K562 (cell line): ENCODE measurements around the gene ATXN2L. TPM values are rescaled to one million over a fixed set of nuclear protein-coding genes. Genes with fewer than 3 reads are reported as not detected.

ENCODE experiments used
- EP300 ChIP-seq: IDR thresholded peaks from 2 replicates; pipeline ENCODE4 v1.6.1; 2012; ENCODE audit warnings: low read length, improper control_type of control experiment
- FOXM1 ChIP-seq, 2 experiments: fragments of 450-650 bp in 1 of 2; sonication (generic) in 1 of 2; formaldehyde crosslinking in 1 of 2; IDR thresholded peaks; 2 replicates each; pipeline versions ENCODE4 v1.6.1 to v1.9.0; 2017 to 2022; ENCODE audit warnings: low read depth in 2 of 2, mild to moderate bottlenecking in 2 of 2, missing genetic modification reagents in 1 of 2, moderate library complexity in 1 of 2
- GTF2B ChIP-seq: IDR thresholded peaks from 2 replicates; pipeline ENCODE4 v1.6.1; 2011; ENCODE audit not compliant: insufficient read length; ENCODE audit errors: extremely low read depth
- NR4A1 ChIP-seq, 2 experiments: fragments of 250-450 bp in 1 of 2; fragments of 450-650 bp in 1 of 2; sonication (Bioruptor Pico) in 1 of 2; IDR thresholded peaks; 2 replicates each; pipeline versions ENCODE4 v1.4.0 to v1.6.1; 2016 to 2020; ENCODE audit warnings: mild to moderate bottlenecking in 2 of 2, missing compliant biosample characterization in 1 of 2, missing genetic modification characterization in 1 of 2, moderate library complexity in 1 of 2
- PCBP1 ChIP-seq: fragments of 200-400 bp; formaldehyde crosslinking; IDR thresholded peaks from 2 replicates; pipeline ENCODE4 v1.6.1; 2018; ENCODE audit warnings: mild to moderate bottlenecking, low read depth, low read length; ENCODE audit not compliant: poor library complexity, severe bottlenecking
- PRMT5 ChIP-seq: sonication (generic); formaldehyde crosslinking; IDR thresholded peaks from 2 replicates; pipeline ENCODE4 v1.5.0; 2020; ENCODE audit warnings: missing genetic modification reagents
- SIRT6 ChIP-seq: IDR thresholded peaks from one replicate; pipeline ENCODE4 v1.6.1; 2012; ENCODE audit warnings: low read depth, mild to moderate bottlenecking, control low read depth, inconsistent platforms, low read length, moderate library complexity
- SMAD1 ChIP-seq: fragments of 150-350 bp; IDR thresholded peaks from 2 replicates; pipeline ENCODE4 v1.6.1; 2014; ENCODE audit warnings: low read length, low read depth; ENCODE audit not compliant: partially characterized antibody
- ZFP30 ChIP-seq: fragments of 250-450 bp; sonication (Bioruptor Pico); IDR thresholded peaks from 2 replicates; pipeline ENCODE4 v1.8.0; 2022; ENCODE audit warnings: moderate library complexity, mild to moderate bottlenecking, inconsistent platforms, borderline replicate concordance
- ZNF584 ChIP-seq: fragments of 200-800 bp; sonication (Bioruptor generic); IDR thresholded peaks from 2 replicates; pipeline ENCODE4 v1.6.1; 2016; ENCODE audit warnings: low read depth, mild to moderate bottlenecking, missing genetic modification characterization, missing compliant biosample characterization
- ZNF655 ChIP-seq: fragments of 250-450 bp; sonication (Bioruptor Pico); IDR thresholded peaks from 2 replicates; pipeline ENCODE4 v1.5.0; 2021
- polyA plus RNA-seq, 8 experiments: library from polyadenylated mRNA; depleted of rRNA in 4 of 8; stranded (reverse) in 5 of 8; unstranded in 3 of 8; fragments of >200 nt; fragmentation: Nextera tagmentation in 2 of 8; fragmentation: Illumina TruSeq in 1 of 8; extraction: Ambion mirVana in 2 of 8; extraction: Trizol in 1 of 8; gene quantifications; 2 replicates each; pipeline versions ENCODE4 v1.2.1 to v1.2.3, GENCODE V29; 2011 to 2014; ENCODE audit warnings: inconsistent platforms in 1 of 8, missing spikeins in 1 of 8
- total RNA-seq, 7 experiments: library from RNA; depleted of rRNA in 6 of 7; stranded (reverse); fragments of >200 nt in 6 of 7; fragmentation: Illumina TruSeq in 2 of 7; extraction: Trizol in 2 of 7; gene quantifications; 2 replicates each; pipeline versions ENCODE4 v1.2.1 to v1.2.3, GENCODE V29; 2011 to 2021; ENCODE audit warnings: low replicate concordance in 1 of 7
- TF ChIP-seq, protein P1 (sequence below): fragments of 250-450 bp; sonication (Bioruptor Pico); IDR thresholded peaks from 2 replicates; pipeline ENCODE4 v1.5.0; 2022; ENCODE audit warnings: mild to moderate bottlenecking
- TF ChIP-seq, protein P2 (sequence below): sonication (generic); formaldehyde crosslinking; IDR thresholded peaks from 2 replicates; pipeline ENCODE4 v1.8.0; 2023; ENCODE audit warnings: missing genetic modification reagents, mild to moderate bottlenecking, borderline replicate concordance

ATXN2L gene
- total and polyA plus RNA-seq, 9 of the 15 experiments (the other 6 are each of a cell fraction or from before 2014, with no cell fraction given): 3.8 to 280 (median 37.2) TPM

DNA sequence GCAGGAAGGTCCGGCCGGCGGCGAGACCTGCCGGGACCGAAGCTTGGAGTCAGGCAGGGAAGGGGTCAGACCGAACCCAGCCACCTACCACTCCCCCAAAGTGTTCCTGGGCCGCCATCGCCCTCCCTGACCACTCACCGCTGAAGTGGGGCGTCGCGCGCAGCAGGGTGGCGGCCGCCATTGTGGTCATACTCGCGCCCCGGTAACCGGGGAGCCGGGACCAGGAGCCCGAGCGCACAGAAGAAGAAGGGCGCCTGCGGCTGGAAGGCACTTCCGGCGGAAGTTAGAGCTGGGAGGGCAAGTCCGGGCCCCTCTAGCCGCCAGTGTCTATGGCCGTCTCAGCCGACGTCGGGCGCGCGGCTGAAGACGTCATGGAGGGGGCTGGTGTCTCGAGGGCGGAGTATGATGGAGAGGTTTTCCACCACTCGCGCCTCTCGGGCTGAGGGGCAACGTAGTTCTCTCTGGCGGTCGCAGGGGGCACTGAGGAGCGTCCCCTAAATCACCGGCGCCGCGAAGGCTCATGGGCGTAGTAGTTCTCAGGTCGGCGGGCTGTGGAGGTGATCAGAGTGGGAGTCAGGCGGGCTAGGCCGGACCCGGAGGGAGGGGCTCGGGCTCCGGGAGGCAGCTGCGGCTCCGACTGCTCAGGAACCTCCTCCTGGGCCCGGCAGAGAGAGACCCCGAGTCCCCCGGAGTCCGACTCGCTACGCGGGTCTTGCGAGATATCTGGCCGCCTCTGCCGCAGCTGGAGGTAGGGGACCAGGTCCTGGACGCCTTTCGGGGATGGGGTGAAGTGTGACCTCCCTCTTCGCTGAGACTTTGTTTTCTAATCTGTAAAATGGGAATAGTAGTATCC, 23.5 kb downstream of the ATXN2L start, which contains the start of gene TUFM (continued):
- TF ChIP-seq, protein P1, sequence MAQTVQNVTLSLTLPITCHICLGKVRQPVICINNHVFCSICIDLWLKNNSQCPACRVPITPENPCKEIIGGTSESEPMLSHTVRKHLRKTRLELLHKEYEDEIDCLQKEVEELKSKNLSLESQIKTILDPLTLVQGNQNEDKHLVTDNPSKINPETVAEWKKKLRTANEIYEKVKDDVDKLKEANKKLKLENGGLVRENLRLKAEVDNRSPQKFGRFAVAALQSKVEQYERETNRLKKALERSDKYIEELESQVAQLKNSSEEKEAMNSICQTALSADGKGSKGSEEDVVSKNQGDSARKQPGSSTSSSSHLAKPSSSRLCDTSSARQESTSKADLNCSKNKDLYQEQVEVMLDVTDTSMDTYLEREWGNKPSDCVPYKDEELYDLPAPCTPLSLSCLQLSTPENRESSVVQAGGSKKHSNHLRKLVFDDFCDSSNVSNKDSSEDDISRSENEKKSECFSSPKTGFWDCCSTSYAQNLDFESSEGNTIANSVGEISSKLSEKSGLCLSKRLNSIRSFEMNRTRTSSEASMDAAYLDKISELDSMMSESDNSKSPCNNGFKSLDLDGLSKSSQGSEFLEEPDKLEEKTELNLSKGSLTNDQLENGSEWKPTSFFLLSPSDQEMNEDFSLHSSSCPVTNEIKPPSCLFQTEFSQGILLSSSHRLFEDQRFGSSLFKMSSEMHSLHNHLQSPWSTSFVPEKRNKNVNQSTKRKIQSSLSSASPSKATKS (CRISPR knock-in tag): no peak
- no peak for TF ChIP-seq FOXM1 (IDR thresholded peaks at IDR 0.05; ENCODE audit: low read depth)
- TF ChIP-seq FOXM1 (CRISPR knock-in tag; IDR thresholded peaks at IDR 0.05; ENCODE audit: low read depth): no peak; the same call in 1 of the 2 replicates
- TF ChIP-seq ZNF584: no peak
- no peak for TF ChIP-seq ZFP30 (CRISPR knock-in tag)
- peak; percentile 81 for TF ChIP-seq PCBP1
- no peak for TF ChIP-seq GTF2B
- TF ChIP-seq ZNF655 (CRISPR knock-in tag): no peak
- TF ChIP-seq NR4A1 (CRISPR knock-in tag; IDR thresholded peaks at IDR 0.05): 0 out of 2 replicates have a peak, but pooled peaks have one; percentile 62
- TF ChIP-seq NR4A1 (tag; IDR thresholded peaks at IDR 0.05): no peak
- TF ChIP-seq, protein P2, sequence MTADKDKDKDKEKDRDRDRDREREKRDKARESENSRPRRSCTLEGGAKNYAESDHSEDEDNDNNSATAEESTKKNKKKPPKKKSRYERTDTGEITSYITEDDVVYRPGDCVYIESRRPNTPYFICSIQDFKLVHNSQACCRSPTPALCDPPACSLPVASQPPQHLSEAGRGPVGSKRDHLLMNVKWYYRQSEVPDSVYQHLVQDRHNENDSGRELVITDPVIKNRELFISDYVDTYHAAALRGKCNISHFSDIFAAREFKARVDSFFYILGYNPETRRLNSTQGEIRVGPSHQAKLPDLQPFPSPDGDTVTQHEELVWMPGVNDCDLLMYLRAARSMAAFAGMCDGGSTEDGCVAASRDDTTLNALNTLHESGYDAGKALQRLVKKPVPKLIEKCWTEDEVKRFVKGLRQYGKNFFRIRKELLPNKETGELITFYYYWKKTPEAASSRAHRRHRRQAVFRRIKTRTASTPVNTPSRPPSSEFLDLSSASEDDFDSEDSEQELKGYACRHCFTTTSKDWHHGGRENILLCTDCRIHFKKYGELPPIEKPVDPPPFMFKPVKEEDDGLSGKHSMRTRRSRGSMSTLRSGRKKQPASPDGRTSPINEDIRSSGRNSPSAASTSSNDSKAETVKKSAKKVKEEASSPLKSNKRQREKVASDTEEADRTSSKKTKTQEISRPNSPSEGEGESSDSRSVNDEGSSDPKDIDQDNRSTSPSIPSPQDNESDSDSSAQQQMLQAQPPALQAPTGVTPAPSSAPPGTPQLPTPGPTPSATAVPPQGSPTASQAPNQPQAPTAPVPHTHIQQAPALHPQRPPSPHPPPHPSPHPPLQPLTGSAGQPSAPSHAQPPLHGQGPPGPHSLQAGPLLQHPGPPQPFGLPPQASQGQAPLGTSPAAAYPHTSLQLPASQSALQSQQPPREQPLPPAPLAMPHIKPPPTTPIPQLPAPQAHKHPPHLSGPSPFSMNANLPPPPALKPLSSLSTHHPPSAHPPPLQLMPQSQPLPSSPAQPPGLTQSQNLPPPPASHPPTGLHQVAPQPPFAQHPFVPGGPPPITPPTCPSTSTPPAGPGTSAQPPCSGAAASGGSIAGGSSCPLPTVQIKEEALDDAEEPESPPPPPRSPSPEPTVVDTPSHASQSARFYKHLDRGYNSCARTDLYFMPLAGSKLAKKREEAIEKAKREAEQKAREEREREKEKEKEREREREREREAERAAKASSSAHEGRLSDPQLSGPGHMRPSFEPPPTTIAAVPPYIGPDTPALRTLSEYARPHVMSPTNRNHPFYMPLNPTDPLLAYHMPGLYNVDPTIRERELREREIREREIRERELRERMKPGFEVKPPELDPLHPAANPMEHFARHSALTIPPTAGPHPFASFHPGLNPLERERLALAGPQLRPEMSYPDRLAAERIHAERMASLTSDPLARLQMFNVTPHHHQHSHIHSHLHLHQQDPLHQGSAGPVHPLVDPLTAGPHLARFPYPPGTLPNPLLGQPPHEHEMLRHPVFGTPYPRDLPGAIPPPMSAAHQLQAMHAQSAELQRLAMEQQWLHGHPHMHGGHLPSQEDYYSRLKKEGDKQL: no peak
- peak; percentile 50 for TF ChIP-seq EP300
- no peak for TF ChIP-seq SIRT6
- no peak for TF ChIP-seq PRMT5 (CRISPR knock-in tag)
- TF ChIP-seq SMAD1: no peak
